K562 (cell line): ENCODE data around the gene PALLD. TPM values are rescaled to one million over a fixed set of nuclear protein-coding genes. Genes with fewer than 3 reads are reported as not detected.

Experiments
- ATAC-seq: fragments of 200-7000 bp; cut with Tn5 transposase; 3 replicates; pipeline ENCODE4 v1.9.1; 2020; ENCODE audit warnings: moderate library complexity
- BruUV-seq: library from RNA; stranded (reverse); fragments of 400-500 nt; replicated peaks from 2 replicates; lab custom pipeline; 2021; lab: Mats Ljungman, UMichigan
- CTCF ChIA-PET: fragments of 300-600 bp; formaldehyde crosslinking; extraction: SDS; loops from one replicate; lab custom pipeline; 2021; ENCODE audit warnings: low intra/inter-chr PET ratio; lab: Yijun Ruan, JAX
- POLR2A ChIA-PET: fragments of 300-600, 350-650 bp; sonication (Branson Sonifier 250); formaldehyde crosslinking; extraction: SDS; loops from one replicate; lab custom pipeline; 2021; ENCODE audit warnings: antibody characterized with exemption, inconsistent platforms; lab: Yijun Ruan, JAX
- DNase-seq, 4 experiments: peaks; one replicate each; pipeline versions ENCODE4 v3.0.0 to v3.0.0-alpha.2; 2011 to 2018; ENCODE audit warnings: low spot score in 3 of 4, mixed read lengths in 3 of 4; ENCODE audit errors: extremely low read depth in 1 of 4
- FAIRE-seq: peaks from 2 replicates; lab custom pipeline; 2011; peaks lifted over from hg19 to GRCh38; lab: Jason Lieb, UNC
- H2AFZ ChIP-seq: 2 replicates; pipeline ENCODE4 v1.6.0; 2011; ENCODE audit warnings: low read depth, low read length, control low read depth, inconsistent platforms
- H3K27ac ChIP-seq: fragments of 200-600 bp; 3 replicates; pipeline ENCODE4 v1.8.0; 2011; ENCODE audit warnings: low read depth, mild to moderate bottlenecking, control low read depth, inconsistent platforms, low read length, moderate library complexity, mixed read lengths; ENCODE audit errors: extremely low read depth
- H3K27me3 ChIP-seq, 2 experiments: fragments of 300-600 bp in 1 of 2; 2 replicates in 1 of 2; 3 replicates in 1 of 2; pipeline versions ENCODE4 v1.6.0 to v1.8.0; 2011; ENCODE audit warnings: inconsistent platforms in 2 of 2, low read length in 2 of 2, mild to moderate bottlenecking in 1 of 2, mixed read lengths in 1 of 2, moderate library complexity in 1 of 2; ENCODE audit not compliant: control insufficient read depth in 2 of 2, insufficient read depth in 2 of 2
- H3K36me3 ChIP-seq: fragments of 300-600 bp; 3 replicates; pipeline ENCODE4 v1.8.0; 2011; ENCODE audit warnings: mild to moderate bottlenecking, low read length, inconsistent platforms; ENCODE audit not compliant: control insufficient read depth, insufficient read depth
- H3K4me1 ChIP-seq, 2 experiments: fragments of 200-600 bp in 1 of 2; replicated peaks in 1 of 2; 2 replicates in 1 of 2; 3 replicates in 1 of 2; pipeline versions ENCODE4 v1.5.1 to v1.8.0; 2011; ENCODE audit warnings: inconsistent platforms in 2 of 2, low read length in 2 of 2, mild to moderate bottlenecking in 1 of 2, mixed read lengths in 1 of 2, moderate library complexity in 1 of 2; ENCODE audit not compliant: control insufficient read depth in 2 of 2, insufficient read depth in 2 of 2
- H3K4me2 ChIP-seq: 2 replicates; pipeline ENCODE4 v1.6.1; 2011; ENCODE audit warnings: low read length, control low read depth, inconsistent platforms, mixed read lengths; ENCODE audit not compliant: insufficient read depth
- H3K4me3 ChIP-seq: fragments of 200-600 bp; sonication (generic), shearing (Covaris generic); 2 replicates; pipeline ENCODE4 v1.5.1; 2016; ENCODE audit warnings: control low read depth, inconsistent platforms
- H3K79me2 ChIP-seq: fragments of 200-600 bp; 3 replicates; pipeline ENCODE4 v1.8.0; 2011; ENCODE audit warnings: low read length, inconsistent platforms; ENCODE audit not compliant: control insufficient read depth, insufficient read depth
- H3K9ac ChIP-seq, 2 experiments: 2 replicates each; pipeline versions ENCODE4 v1.6.0 to v1.6.1; 2011; ENCODE audit warnings: low read depth in 2 of 2, low read length in 2 of 2, control low read depth in 1 of 2, inconsistent platforms in 1 of 2, mild to moderate bottlenecking in 1 of 2, mixed read lengths in 1 of 2; ENCODE audit not compliant: insufficient read depth in 1 of 2
- H3K9me1 ChIP-seq: one replicate; pipeline ENCODE4 v1.6.0; 2011; ENCODE audit warnings: inconsistent platforms, mild to moderate bottlenecking, low read length, moderate library complexity; ENCODE audit not compliant: control insufficient read depth, insufficient read depth
- H3K9me3 ChIP-seq: replicated peaks from 2 replicates; pipeline ENCODE4 v1.5.1; 2011; ENCODE audit warnings: low read depth, low read length, inconsistent platforms; ENCODE audit not compliant: control insufficient read depth, insufficient read depth
- H4K20me1 ChIP-seq: replicated peaks from 2 replicates; pipeline ENCODE4 v1.6.1; 2011; ENCODE audit warnings: low read length, inconsistent platforms, mixed read lengths; ENCODE audit not compliant: control insufficient read depth, insufficient read depth
- MIER1 ChIP-seq: fragments of 450-650 bp; IDR thresholded peaks from 2 replicates; pipeline ENCODE4 v1.6.1; 2016; ENCODE audit warnings: antibody characterized with exemption, mild to moderate bottlenecking, low read depth
- PRMT5 ChIP-seq: sonication (generic); formaldehyde crosslinking; IDR thresholded peaks from 2 replicates; pipeline ENCODE4 v1.5.0; 2020; ENCODE audit warnings: missing genetic modification reagents
- ZFP91 ChIP-seq: sonication (generic); formaldehyde crosslinking; IDR thresholded peaks from 2 replicates; pipeline ENCODE4 v1.8.0; 2022; ENCODE audit warnings: mild to moderate bottlenecking, missing genetic modification reagents
- ZNF140 ChIP-seq: fragments of 250-450 bp; sonication (Bioruptor Pico); IDR thresholded peaks from 2 replicates; pipeline ENCODE4 v1.8.0; 2021; ENCODE audit warnings: moderate library complexity, mild to moderate bottlenecking, inconsistent platforms
- WGBS: fragments of 100-300 bp; shearing (Covaris generic); methylation state at CpG from one replicate; pipeline ENCODE4 v1.1.6; 2016; ENCODE audit warnings: low coverage, mixed read lengths; ENCODE audit not compliant: insufficient coverage; ENCODE audit errors: missing lambda C conversion rate; 5-methylcytosine and 5-hydroxymethylcytosine counted together
- in situ Hi-C: fragments of 300-500 bp; cut with MboI; formaldehyde crosslinking; loops from 4 replicates; pipeline ENCODE4 v1.15.0; 2018; ENCODE audit warnings: inconsistent platforms, mixed read lengths
- intact Hi-C: fragments of 100-400 bp; cut with micrococcal nuclease; formaldehyde crosslinking; loops from 2 replicates; pipeline ENCODE4 v1.14.2; 2022
- polyA plus RNA-seq, 8 experiments: library from polyadenylated mRNA; depleted of rRNA in 4 of 8; stranded (reverse) in 5 of 8; unstranded in 3 of 8; fragments of >200 nt; fragmentation: Nextera tagmentation in 2 of 8; fragmentation: Illumina TruSeq in 1 of 8; extraction: Ambion mirVana in 2 of 8; extraction: Trizol in 1 of 8; gene quantifications; 2 replicates each; pipeline versions ENCODE4 v1.2.1 to v1.2.3, GENCODE V29; 2011 to 2014; ENCODE audit warnings: inconsistent platforms in 1 of 8, missing spikeins in 1 of 8
- total RNA-seq, 7 experiments: library from RNA; depleted of rRNA in 6 of 7; stranded (reverse); fragments of >200 nt in 6 of 7; fragmentation: Illumina TruSeq in 2 of 7; extraction: Trizol in 2 of 7; gene quantifications; 2 replicates each; pipeline versions ENCODE4 v1.2.1 to v1.2.3, GENCODE V29; 2011 to 2021; ENCODE audit warnings: low replicate concordance in 1 of 7

Gene PALLD
- total and polyA plus RNA-seq, 9 of the 15 experiments (the other 6 are each of a cell fraction or from before 2014, with no cell fraction given) = 0.01 to 0.35 (median 0.06) TPM; not detected in 3

- TF ChIP-seq ZFP91 (CRISPR knock-in tag) = no peak
- TF ChIP-seq PRMT5 (CRISPR knock-in tag) = no peak
- no peak for TF ChIP-seq ZNF140
Measured at GRCh38 chr4:168570466-168570865, 73.6 kb downstream of the PALLD start (continued).

GRCh38 chr4:168572002-168572401 lies 75.2 kb downstream of the PALLD start:
- Histone ChIP-seq H3K9me1 (no peaks in the 10 kb centered on the region), H4K20me1 (no peaks in the 10 kb centered on the region), H3K79me2 (no peaks in the 10 kb centered on the region), H2AFZ (no peak overlapping the region), H3K9me3 (no peaks in the 10 kb centered on the region), H3K36me3 (no peaks in the 10 kb centered on the region), H3K4me3 (no peak overlapping the region), H3K27ac (no peak overlapping the region), H3K9ac (no peak overlapping the region), H3K4me1 (no peaks in the 10 kb centered on the region), H3K4me2 (no peak overlapping the region), H3K27me3 (no peaks in the 10 kb centered on the region)
- no peak for FAIRE-seq
- in situ Hi-C loops = no loop called here
- DNase-seq = no peak
- intact Hi-C loops = no loop called here
- ChIA-PET POLR2A (no interaction called here), CTCF (no interaction called here)
- WGBS = 0% methylated on average over 3 of the region's 3 CpGs
- BruUV-seq = no TSS peak
- ATAC-seq = no peak
- no peak for TF ChIP-seq MIER1
